Prostate gland (tissue), 2 donors: ENCODE results near the gene ADAMTS7.

ENCODE experiments used
- POLR2A ChIP-seq: fragments of 450-650 bp; IDR thresholded peaks from one replicate; pipeline ENCODE4 v1.6.1; 2016; ENCODE audit warnings: antibody characterized with exemption, mild to moderate bottlenecking
- POLR2AphosphoS5 ChIP-seq: sonication (generic); formaldehyde crosslinking; IDR thresholded peaks from one replicate; pipeline ENCODE4 v1.6.1; 2017; ENCODE audit warnings: antibody characterized with exemption
- TF ChIP-seq, protein P1 (sequence below), 4 experiments: fragments of 200-600 bp in 2 of 4; fragments of 450-650 bp in 2 of 4; sonication (generic) in 2 of 4; IDR thresholded peaks; 1 replicate in 3 of 4; 2 replicates in 1 of 4; pipeline ENCODE4 v1.5.1; 2016 to 2019; ENCODE audit warnings: antibody characterized with exemption in 4 of 4, mild to moderate bottlenecking in 2 of 4, moderate library complexity in 2 of 4

DNA sequence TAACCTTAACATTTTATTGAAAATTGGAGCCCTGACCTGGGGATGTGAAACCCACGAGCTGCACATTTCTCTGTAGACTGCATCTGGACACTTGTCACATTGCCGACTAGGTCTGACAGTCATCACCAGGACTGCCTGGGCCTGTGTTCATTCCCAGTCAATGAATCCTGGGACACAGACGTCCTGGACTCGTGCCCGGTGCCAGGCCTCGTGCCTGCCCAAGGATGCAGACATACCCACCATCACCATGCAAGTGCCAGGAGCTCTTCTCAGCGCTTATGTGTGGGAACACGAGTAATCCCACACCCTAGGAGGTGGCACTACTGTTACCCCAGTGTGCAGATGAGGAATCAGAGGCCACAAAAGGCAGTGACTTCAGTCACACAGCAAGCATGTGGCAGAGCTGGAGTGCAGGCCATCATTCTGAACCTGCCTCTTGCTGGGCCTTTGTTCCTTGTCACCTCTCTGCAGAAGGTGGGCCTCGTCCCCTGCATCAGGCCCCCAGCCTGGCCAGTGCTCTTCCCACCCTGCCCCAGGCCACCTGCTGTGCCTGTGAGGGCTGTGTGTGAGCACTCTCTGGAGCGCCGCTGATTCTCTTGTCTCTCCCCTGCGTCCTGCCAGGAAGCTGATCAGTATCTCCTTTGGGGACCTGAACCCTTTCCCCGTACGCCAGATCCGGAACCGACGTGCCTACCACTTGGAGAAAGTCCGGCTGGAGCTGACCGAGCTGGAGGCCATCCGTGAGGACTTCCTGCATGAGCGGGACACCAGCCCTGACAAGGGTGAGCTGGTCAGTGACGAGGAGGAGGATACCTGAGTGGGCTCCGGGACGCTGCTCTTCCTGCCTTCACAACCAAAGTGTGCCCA is 58.5 kb downstream of the ADAMTS7 start:
- TF ChIP-seq, protein P1, sequence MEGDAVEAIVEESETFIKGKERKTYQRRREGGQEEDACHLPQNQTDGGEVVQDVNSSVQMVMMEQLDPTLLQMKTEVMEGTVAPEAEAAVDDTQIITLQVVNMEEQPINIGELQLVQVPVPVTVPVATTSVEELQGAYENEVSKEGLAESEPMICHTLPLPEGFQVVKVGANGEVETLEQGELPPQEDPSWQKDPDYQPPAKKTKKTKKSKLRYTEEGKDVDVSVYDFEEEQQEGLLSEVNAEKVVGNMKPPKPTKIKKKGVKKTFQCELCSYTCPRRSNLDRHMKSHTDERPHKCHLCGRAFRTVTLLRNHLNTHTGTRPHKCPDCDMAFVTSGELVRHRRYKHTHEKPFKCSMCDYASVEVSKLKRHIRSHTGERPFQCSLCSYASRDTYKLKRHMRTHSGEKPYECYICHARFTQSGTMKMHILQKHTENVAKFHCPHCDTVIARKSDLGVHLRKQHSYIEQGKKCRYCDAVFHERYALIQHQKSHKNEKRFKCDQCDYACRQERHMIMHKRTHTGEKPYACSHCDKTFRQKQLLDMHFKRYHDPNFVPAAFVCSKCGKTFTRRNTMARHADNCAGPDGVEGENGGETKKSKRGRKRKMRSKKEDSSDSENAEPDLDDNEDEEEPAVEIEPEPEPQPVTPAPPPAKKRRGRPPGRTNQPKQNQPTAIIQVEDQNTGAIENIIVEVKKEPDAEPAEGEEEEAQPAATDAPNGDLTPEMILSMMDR (IDR thresholded peaks at IDR 0.05): no peak
- TF ChIP-seq POLR2AphosphoS5 (no peak), POLR2A (no peak)
